Measurements from ENCODE around the gene CPEB4. TPM values are rescaled to one million over a fixed set of nuclear protein-coding genes. Genes with fewer than 3 reads are reported as not detected.

The CPEB4 gene
- total and polyA plus RNA-seq, 2 of the 4 experiments (the other 2 are of a cell fraction): 7.8 to 22.6 TPM

DNA sequence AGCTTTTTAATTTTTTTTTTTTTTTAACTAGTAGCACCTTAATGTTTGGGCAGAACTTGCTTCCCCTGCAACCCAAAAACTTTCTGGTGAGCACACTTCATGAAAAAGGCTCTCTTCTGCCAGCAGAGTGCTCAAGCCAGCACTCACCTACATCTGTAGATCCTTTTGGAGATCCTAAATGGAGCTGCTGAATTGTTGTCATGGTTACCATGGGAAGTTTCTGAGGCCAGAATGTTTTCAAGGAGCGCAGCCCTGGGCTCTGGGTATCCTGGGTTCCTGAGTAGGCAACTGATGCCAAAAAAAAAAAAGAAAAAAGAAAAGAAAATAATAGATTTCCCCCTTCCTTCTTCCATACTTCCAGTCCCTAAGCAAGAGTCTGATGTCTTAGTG lies 3.1 kb upstream of the CPEB4 start:
- ChIA-PET POLR2A (ENCODE audit: unreplicated experiment) (no interaction called here), CTCF (no interaction called here)
- no peaks in the 10 kb centered on the region for H3K27me3 ChIP-seq (ENCODE audit: control insufficient read depth, insufficient read depth, low read length)
- no peak overlapping the region for H3K4me3 ChIP-seq (ENCODE audit: insufficient read depth, low read depth, low read length)
- no peak overlapping the region for H3K4me2 ChIP-seq (ENCODE audit: low read depth, low read length)
- H3K79me1 ChIP-seq (ENCODE audit: low read depth in 1 of 2, low read length in 2 of 2): peaks cover 3 to 10% of the 10 kb centered on the region in 2 experiments; a peak in 3 of 4 replicates
- dilution Hi-C loops (cut with HindIII; ENCODE audit: low sequenced_read_pairs, unreplicated experiment): no loop called here
- no peak overlapping the region for H2BK15ac ChIP-seq (ENCODE audit: low read depth, low read length)
- no peak overlapping the region for H4K8ac ChIP-seq (ENCODE audit: low read depth in 2 of 2, low read length in 2 of 2)
- H3K56ac ChIP-seq (ENCODE audit: extremely low read depth, insufficient read depth, low read length): no peak overlapping the region
- no peaks in the 10 kb centered on the region for H3K9me3 ChIP-seq (ENCODE audit: control insufficient read depth, insufficient read depth, low read length)
- no peak overlapping the region for H3K23ac ChIP-seq (ENCODE audit: low read depth, low read length)
- H3K36me3 ChIP-seq (ENCODE audit: control insufficient read depth, insufficient read depth, low read length): no peaks in the 10 kb centered on the region
- H2BK20ac ChIP-seq (ENCODE audit: low read depth, low read length): no peak overlapping the region
- no peak overlapping the region for H2AK9ac ChIP-seq (replicated peaks; ENCODE audit: low read depth, low read length, poor library complexity)
- H2BK120ac ChIP-seq (ENCODE audit: low read depth, low read length): no peak overlapping the region
- ATAC-seq (ENCODE audit: low read depth) (no peak), DNase-seq (no peak)
- H3K27ac ChIP-seq (ENCODE audit: insufficient read depth, low read length): no peak overlapping the region
- BruUV-seq (replicated peaks): no TSS peak
- H4K5ac ChIP-seq (ENCODE audit: low read depth, low read length): no peak overlapping the region
- intact Hi-C loops (cut with micrococcal nuclease): loop anchor here (5.0 kb wide), 1 partner anchor 123 kb away; no protein-coding TSS in a partner anchor
- H3K4me1 ChIP-seq (ENCODE audit: control insufficient read depth, insufficient read depth, low read length): peaks cover 5% of the 10 kb centered on the region; the same call in 1 of the 2 replicates
- in situ Hi-C loops (cut with MboI; ENCODE audit: low sequenced_read_pairs): no loop called here
- no peak overlapping the region for H3K14ac ChIP-seq (replicated peaks; ENCODE audit: low read depth, low read length)
- H3K18ac ChIP-seq (ENCODE audit: low read depth, low read length): no peak overlapping the region
- H3K9me1 ChIP-seq (ENCODE audit: insufficient read depth, low read length): peaks cover 5% of the 10 kb centered on the region; the same call in 1 of the 2 replicates
- WGBS, 2 experiments (ENCODE audit: extremely low coverage in 2 of 2, insufficient read length in 1 of 2): no CpG with 5 or more reads among the region's 1 CpG
- no peak overlapping the region for H2AFZ ChIP-seq (replicated peaks; ENCODE audit: low read length, poor library complexity)
- 0 out of 2 replicates have a peak, but pooled peaks cover 3% of the 10 kb centered on the region for H4K20me1 ChIP-seq (ENCODE audit: insufficient read depth, low read length)
- H3K9ac ChIP-seq (ENCODE audit: low read depth, low read length): no peak overlapping the region
- H3K4ac ChIP-seq (ENCODE audit: low read depth, low read length): no peak overlapping the region
- H2BK5ac ChIP-seq (ENCODE audit: low read depth, low read length, poor library complexity, severe bottlenecking): no peak overlapping the region
- H4K91ac ChIP-seq (ENCODE audit: insufficient read depth, low read depth, low read length): no peak overlapping the region
- TF ChIP-seq MAFK (IDR thresholded peaks at IDR 0.05; ENCODE audit: low read depth, low read length): no peak
- no peak overlapping the region for H2AK5ac ChIP-seq (ENCODE audit: low read depth, low read length)

Data from IMR-90 (cell line).